ENCODE data around the gene TBCA.

DNA sequence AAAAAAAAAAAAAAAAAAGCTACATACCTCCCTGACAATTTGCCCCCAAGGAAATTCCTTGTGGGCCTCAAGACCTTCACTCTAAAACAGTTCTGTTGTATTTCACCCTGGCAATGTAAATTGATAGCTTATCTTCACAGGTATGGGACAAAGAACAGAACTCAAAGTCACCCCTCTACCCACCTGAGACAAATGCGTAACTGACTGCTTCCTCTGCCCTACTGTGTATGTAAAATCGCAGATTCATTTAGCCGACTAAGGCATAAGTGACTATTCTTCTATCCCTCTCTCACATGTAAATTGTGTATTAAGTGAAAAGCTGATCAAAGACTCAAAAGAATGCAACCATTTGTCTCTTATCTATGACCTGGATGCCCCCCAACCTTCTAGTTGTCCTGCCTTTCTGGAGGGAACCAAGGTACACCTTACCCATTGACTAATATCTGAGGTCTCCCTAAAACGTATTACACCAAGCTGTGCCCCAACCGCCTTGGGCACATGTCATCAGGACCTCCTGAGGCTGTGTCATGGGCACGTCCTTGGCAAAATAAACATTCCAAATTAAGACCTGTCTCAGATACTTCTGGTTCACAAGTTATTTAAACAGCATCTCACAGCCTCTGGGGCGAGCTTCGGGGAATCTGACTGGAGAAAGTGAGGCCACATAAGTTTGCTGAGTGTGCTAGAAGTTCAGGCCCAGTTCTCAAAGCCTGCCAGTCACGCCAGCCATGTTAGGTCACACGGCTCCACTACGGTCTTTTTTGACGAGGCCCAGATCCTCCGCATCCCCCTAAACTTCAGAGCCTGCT is 954 bp downstream of the TBCA start:
- TF ChIP-seq, protein P1, sequence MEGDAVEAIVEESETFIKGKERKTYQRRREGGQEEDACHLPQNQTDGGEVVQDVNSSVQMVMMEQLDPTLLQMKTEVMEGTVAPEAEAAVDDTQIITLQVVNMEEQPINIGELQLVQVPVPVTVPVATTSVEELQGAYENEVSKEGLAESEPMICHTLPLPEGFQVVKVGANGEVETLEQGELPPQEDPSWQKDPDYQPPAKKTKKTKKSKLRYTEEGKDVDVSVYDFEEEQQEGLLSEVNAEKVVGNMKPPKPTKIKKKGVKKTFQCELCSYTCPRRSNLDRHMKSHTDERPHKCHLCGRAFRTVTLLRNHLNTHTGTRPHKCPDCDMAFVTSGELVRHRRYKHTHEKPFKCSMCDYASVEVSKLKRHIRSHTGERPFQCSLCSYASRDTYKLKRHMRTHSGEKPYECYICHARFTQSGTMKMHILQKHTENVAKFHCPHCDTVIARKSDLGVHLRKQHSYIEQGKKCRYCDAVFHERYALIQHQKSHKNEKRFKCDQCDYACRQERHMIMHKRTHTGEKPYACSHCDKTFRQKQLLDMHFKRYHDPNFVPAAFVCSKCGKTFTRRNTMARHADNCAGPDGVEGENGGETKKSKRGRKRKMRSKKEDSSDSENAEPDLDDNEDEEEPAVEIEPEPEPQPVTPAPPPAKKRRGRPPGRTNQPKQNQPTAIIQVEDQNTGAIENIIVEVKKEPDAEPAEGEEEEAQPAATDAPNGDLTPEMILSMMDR (conservative IDR thresholded peaks at IDR 0.05 in 1 of 2, IDR thresholded peaks at IDR 0.05 in 1 of 2; ENCODE audit: extremely low read depth in 1 of 2, insufficient read depth in 1 of 2, low read depth in 1 of 2, low read length in 2 of 2), result no peak
- TF ChIP-seq EZH2 (IDR thresholded peaks at IDR 0.05; ENCODE audit: borderline replicate concordance, low read length), result no peak

Measured in mammary epithelial cell (primary cell).